Umbilical cord (tissue), 1 donor: Measurements from ENCODE around the gene MSL3B.

ENCODE experiments used
- DNase-seq: peaks from one replicate; pipeline ENCODE4 v3.0.0-alpha.2; 2015; ENCODE audit warnings: low spot score

MSL3B gene

GRCh38 chr2:233853353-233853752 is 14.8 kb downstream of the MSL3B start:
- DNase-seq = no peak

GRCh38 chr2:233852056-233852455 is 16.1 kb downstream of the MSL3B start:
- no peak for DNase-seq

GRCh38 chr2:233851169-233851568 is 17.0 kb downstream of the MSL3B start:
- no peak for DNase-seq

GRCh38 chr2:233850745-233851144 is 17.4 kb downstream of the MSL3B start:
- no peak for DNase-seq

- no peak for DNase-seq
Measured at GRCh38 chr2:233849607-233850271, 18.4 kb downstream of the MSL3B start.

GRCh38 chr2:233848276-233848675 is 19.9 kb downstream of the MSL3B start:
- no peak for DNase-seq

- no peak for DNase-seq
Measured at GRCh38 chr2:233847248-233847898, 20.8 kb downstream of the MSL3B start.

- no peak for DNase-seq
Measured at GRCh38 chr2:233846387-233847247, 21.6 kb downstream of the MSL3B start.

- DNase-seq = no peak
Measured at GRCh38 chr2:233845301-233846060, 22.7 kb downstream of the MSL3B start.

- DNase-seq = no peak
Measured at GRCh38 chr2:233844836-233845235, 23.4 kb downstream of the MSL3B start.

- DNase-seq = no peak
Measured at GRCh38 chr2:233844064-233844807, 23.9 kb downstream of the MSL3B start.

GRCh38 chr2:233841183-233841582 is 27.0 kb downstream of the MSL3B start:
- no peak for DNase-seq

GRCh38 chr2:233840520-233840919 is 27.7 kb downstream of the MSL3B start:
- no peak for DNase-seq

- no peak for DNase-seq
Measured at GRCh38 chr2:233839447-233839820, 28.8 kb downstream of the MSL3B start.

- DNase-seq = no peak
Measured at GRCh38 chr2:233838726-233839446, 29.3 kb downstream of the MSL3B start.

- no peak for DNase-seq
Measured at GRCh38 chr2:233838251-233838650, 29.9 kb downstream of the MSL3B start.

GRCh38 chr2:233837694-233838229 is 30.4 kb downstream of the MSL3B start:
- DNase-seq = no peak

- no peak for DNase-seq
Measured at GRCh38 chr2:233836359-233836758, 31.8 kb downstream of the MSL3B start.

GRCh38 chr2:233835230-233836186 is 32.7 kb downstream of the MSL3B start:
- no peak for DNase-seq
